ACC112 (cell line): ENCODE data around the gene ERO1A.

ENCODE experiments used
- H2AFZ ChIP-seq: fragments of 200-600 bp; sonication (generic); one replicate; pipeline ENCODE4 v1.6.0; 2017; ENCODE audit warnings: antibody characterized with exemption, low read length; ENCODE audit not compliant: unreplicated experiment
- H3K27ac ChIP-seq: fragments of 200-600 bp; sonication (generic); 2 replicates; pipeline ENCODE4 v1.5.1; 2014; ENCODE audit warnings: low read depth, mild to moderate bottlenecking, antibody characterized with exemption, low read length, moderate library complexity
- H3K27me3 ChIP-seq: fragments of 200-600 bp; sonication (generic); 2 replicates; pipeline ENCODE4 v1.6.1; 2014; ENCODE audit warnings: mild to moderate bottlenecking, antibody characterized with exemption, low read length, moderate library complexity, mixed read lengths; ENCODE audit not compliant: insufficient read depth
- H3K36me3 ChIP-seq: fragments of 200-600 bp; sonication (generic); 2 replicates; pipeline ENCODE4 v1.6.1; 2016; ENCODE audit warnings: mild to moderate bottlenecking, antibody characterized with exemption, low read length, moderate library complexity, mixed read lengths; ENCODE audit not compliant: insufficient read depth
- H3K4me1 ChIP-seq: fragments of 200-600 bp; sonication (generic); one replicate; pipeline ENCODE4 v1.6.1; 2016; ENCODE audit warnings: low read length, mixed read lengths; ENCODE audit not compliant: insufficient read depth, unreplicated experiment, control insufficient read depth
- H3K4me3 ChIP-seq: fragments of 200-600 bp; sonication (generic); 2 replicates; pipeline ENCODE4 v1.5.1; 2014; ENCODE audit warnings: mild to moderate bottlenecking, low read depth, low read length
- H3K79me2 ChIP-seq: fragments of 200-600 bp; sonication (generic); one replicate; pipeline ENCODE4 v1.6.0; 2016; ENCODE audit warnings: low read length; ENCODE audit not compliant: control insufficient read depth, unreplicated experiment, insufficient read depth

Gene ERO1A

GRCh38 chr14:52700701-52701172, 5.4 kb upstream of the ERO1A start:
- peak overlapping the region; percentile 90 for H2AFZ ChIP-seq
- H3K27me3 ChIP-seq, result no peaks in the 10 kb centered on the region
- H3K36me3 ChIP-seq, result no peaks in the 10 kb centered on the region
- H3K4me3 ChIP-seq, result peak overlapping the region; percentile 9; the same call in 1 of the 2 replicates
- H3K4me1 ChIP-seq, result peaks cover 27% of the 10 kb centered on the region
- H3K27ac ChIP-seq, result peak overlapping the region; percentile 60
- H3K79me2 ChIP-seq, result no peaks in the 10 kb centered on the region

DNA sequence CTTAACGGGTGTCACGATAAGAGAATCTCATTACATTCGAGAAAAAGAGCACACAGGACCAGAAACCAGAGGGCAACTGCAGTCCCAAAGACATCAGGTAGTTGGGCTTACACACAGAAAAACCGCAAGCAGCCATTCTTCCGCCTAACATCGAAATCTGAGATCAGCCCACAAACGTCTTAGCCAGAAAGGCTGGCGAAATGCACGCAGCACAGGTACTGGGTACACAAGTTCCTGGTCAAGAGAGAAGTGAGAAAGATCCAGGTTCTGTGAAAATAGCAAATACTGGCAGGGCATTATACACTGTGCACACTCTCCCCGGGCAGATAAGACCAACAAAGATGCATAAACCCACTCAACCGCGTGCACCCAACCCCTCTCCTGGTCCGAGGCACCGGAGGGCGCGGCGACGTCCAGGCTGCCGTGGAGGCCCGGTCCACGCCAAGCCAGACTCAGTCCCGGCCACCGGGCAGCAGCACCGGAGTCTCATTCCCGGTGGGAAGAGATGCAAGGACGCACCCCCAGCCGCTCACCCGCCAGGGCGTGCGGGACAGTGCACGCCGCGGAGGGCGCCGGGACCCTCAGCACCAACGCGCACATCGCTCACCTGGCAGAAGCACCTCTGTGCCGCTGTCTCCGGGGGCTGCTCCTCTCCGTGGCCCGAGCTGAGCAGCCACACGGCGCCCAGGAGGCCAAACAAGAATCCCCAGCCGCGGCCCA, 437 bp downstream of the ERO1A start:
- peak overlapping the region; percentile 95 for H3K4me3 ChIP-seq
- peaks cover 27% of the 10 kb centered on the region for H3K4me1 ChIP-seq
- no peaks in the 10 kb centered on the region for H3K36me3 ChIP-seq
- H3K27ac ChIP-seq, result peak overlapping the region; percentile 97
- no peak overlapping the region for H2AFZ ChIP-seq
- H3K27me3 ChIP-seq, result no peaks in the 10 kb centered on the region
- H3K79me2 ChIP-seq, result peaks cover 54% of the 10 kb centered on the region

GRCh38 chr14:52693532-52693931, 1.8 kb downstream of the ERO1A start:
- no peak overlapping the region for H3K27ac ChIP-seq
- H2AFZ ChIP-seq, result no peak overlapping the region
- no peaks in the 10 kb centered on the region for H3K27me3 ChIP-seq
- H3K79me2 ChIP-seq, result peaks cover 68% of the 10 kb centered on the region
- no peaks in the 10 kb centered on the region for H3K36me3 ChIP-seq
- peak overlapping the region; percentile 95 for H3K4me3 ChIP-seq
- H3K4me1 ChIP-seq, result peaks cover 27% of the 10 kb centered on the region

DNA sequence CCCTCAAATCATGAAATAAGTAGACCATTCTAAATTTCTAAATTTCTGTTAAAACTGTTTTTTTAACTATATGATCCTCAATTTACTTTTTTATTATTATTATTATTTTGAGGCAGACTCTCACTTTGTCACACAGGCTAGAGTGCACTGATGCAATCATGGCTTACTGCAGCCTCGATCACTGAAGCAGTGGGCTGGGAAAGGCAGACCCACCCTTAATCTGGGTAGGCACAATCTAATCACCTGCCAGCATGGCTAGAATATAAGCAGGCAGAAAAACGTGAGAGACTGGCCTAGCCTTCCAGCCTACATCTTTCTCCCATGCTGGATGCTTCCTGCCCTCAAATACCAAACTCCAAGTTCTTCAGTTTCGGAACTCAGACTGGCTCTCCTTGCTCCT, 2.3 kb downstream of the ERO1A start:
- Histone ChIP-seq H3K27me3 (no peaks in the 10 kb centered on the region), H2AFZ (no peak overlapping the region), H3K4me3 (peak overlapping the region; percentile 95; the same call in 1 of the 2 replicates), H3K36me3 (no peaks in the 10 kb centered on the region), H3K27ac (no peak overlapping the region), H3K79me2 (peaks cover 73% of the 10 kb centered on the region), H3K4me1 (peaks cover 27% of the 10 kb centered on the region)

GRCh38 chr14:52692248-52692962, 3.0 kb downstream of the ERO1A start:
- H3K79me2 ChIP-seq, result peaks cover 79% of the 10 kb centered on the region
- H3K4me3 ChIP-seq, result peak overlapping the region; percentile 54
- no peaks in the 10 kb centered on the region for H3K27me3 ChIP-seq
- H2AFZ ChIP-seq, result no peak overlapping the region
- H3K36me3 ChIP-seq, result no peaks in the 10 kb centered on the region
- H3K4me1 ChIP-seq, result peaks cover 27% of the 10 kb centered on the region
- no peak overlapping the region for H3K27ac ChIP-seq

DNA sequence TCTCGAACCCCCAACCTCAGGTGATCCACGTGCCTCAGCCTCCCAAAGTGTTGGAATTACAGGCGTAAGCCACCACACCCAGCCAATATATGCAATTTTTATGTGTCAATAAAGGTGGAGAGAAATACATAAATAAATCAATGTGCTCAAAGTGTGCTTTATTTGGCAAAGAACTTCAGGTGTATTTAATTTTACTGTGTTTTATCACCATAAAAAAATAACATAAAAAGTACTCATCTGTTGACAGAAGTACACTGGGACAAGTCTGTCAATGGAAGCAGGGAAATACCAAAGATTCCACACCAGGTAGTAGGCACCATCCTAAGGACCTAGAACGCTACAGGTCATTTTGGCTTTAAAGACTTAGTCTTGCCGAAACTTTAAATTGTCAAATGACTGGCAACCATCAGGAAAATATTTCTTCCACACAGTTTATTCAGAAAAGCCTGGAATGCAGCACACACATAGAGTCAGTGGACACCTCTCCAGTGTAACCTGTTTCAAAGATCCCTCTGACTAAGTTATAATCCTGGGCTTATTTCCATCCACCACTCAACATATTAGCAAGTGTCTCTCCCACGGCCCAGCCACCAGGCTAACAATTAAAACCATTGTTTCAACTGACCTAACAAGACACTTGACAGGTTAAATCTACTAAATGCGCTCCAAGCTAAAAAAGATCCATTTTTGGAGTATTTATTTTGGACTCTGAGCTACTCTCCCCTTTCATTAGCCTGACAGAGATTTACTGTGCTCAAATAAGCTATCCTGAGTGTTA, 4.2 kb downstream of the ERO1A start:
- peaks cover 27% of the 10 kb centered on the region for H3K4me1 ChIP-seq
- H3K27ac ChIP-seq, result no peak overlapping the region
- peaks cover 91% of the 10 kb centered on the region for H3K79me2 ChIP-seq
- no peak overlapping the region for H2AFZ ChIP-seq
- no peaks in the 10 kb centered on the region for H3K27me3 ChIP-seq
- H3K36me3 ChIP-seq, result no peaks in the 10 kb centered on the region
- H3K4me3 ChIP-seq, result no peak overlapping the region

GRCh38 chr14:52686176-52686575, 9.2 kb downstream of the ERO1A start:
- no peaks in the 10 kb centered on the region for H3K27me3 ChIP-seq
- no peak overlapping the region for H3K4me3 ChIP-seq
- no peak overlapping the region for H2AFZ ChIP-seq
- H3K27ac ChIP-seq, result no peak overlapping the region
- H3K36me3 ChIP-seq, result no peaks in the 10 kb centered on the region; the same call in 1 of the 2 replicates
- H3K79me2 ChIP-seq, result peaks cover 81% of the 10 kb centered on the region
- peaks cover 6% of the 10 kb centered on the region for H3K4me1 ChIP-seq

- peaks cover 5% of the 10 kb centered on the region for H3K36me3 ChIP-seq
- no peak overlapping the region for H2AFZ ChIP-seq
- no peak overlapping the region for H3K27ac ChIP-seq
- no peak overlapping the region for H3K4me3 ChIP-seq
- peaks cover 4% of the 10 kb centered on the region for H3K4me1 ChIP-seq
- peaks cover 65% of the 10 kb centered on the region for H3K79me2 ChIP-seq
- H3K27me3 ChIP-seq, result no peaks in the 10 kb centered on the region
Observed at GRCh38 chr14:52683985-52684520, 11.3 kb downstream of the ERO1A start.

DNA sequence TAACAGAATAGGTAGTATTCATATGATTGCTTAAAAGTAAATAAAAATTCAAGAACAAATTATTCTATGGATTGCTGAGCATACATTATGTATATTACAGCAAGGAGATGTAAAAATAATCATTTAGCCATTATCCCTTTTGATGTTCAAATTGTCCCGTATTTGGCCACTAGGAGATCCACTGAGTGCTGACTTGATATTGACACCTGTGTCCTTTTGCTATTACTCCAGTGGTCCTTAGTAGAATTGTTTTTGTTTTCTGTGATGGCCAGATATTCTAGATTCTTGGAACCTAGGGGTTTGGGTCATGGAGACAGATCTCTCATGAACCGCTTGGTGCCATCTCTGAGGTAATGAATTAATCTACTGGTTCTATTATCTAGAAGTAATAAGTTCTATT, 16.8 kb downstream of the ERO1A start:
- H3K36me3 ChIP-seq, result peaks cover 29% of the 10 kb centered on the region

DNA sequence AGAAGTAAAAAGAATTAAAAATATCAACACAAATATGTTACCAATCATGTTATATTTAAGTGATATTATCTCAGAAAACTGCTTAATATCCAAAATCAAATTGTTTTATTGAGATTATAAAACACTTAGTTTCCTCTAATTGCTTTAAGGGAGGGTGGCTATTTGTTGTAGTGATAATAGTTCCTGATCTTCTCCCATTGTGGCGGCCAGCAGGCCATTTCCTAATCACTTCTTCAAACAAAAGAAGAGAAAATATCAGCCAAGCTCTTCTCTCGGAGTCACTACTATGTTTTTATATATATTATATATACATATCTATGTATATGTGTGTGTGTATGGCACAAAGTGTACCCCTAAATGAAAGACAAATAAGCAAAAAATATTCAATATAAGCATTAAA, 31.5 kb downstream of the ERO1A start:
- H3K36me3 ChIP-seq, result peaks cover 21% of the 10 kb centered on the region
- H3K27ac ChIP-seq, result no peak overlapping the region

More for the DNA sequence above, 16.8 kb downstream of the ERO1A start:
- Histone ChIP-seq H3K27ac (no peak overlapping the region), H2AFZ (no peak overlapping the region), H3K79me2 (peaks cover 12% of the 10 kb centered on the region), H3K27me3 (no peaks in the 10 kb centered on the region), H3K4me3 (no peak overlapping the region), H3K4me1 (no peaks in the 10 kb centered on the region)

More for the DNA sequence above, 31.5 kb downstream of the ERO1A start:
- H3K79me2 ChIP-seq, result no peaks in the 10 kb centered on the region
- no peaks in the 10 kb centered on the region for H3K27me3 ChIP-seq
- H3K4me3 ChIP-seq, result no peak overlapping the region
- H3K4me1 ChIP-seq, result no peaks in the 10 kb centered on the region
- H2AFZ ChIP-seq, result no peak overlapping the region
